PC-9 (cell line): Measurements from ENCODE around the gene PPIL6. TPM values are rescaled to one million over a fixed set of nuclear protein-coding genes. Genes with fewer than 3 reads are reported as not detected.
A peak's percentile ranks its signal among the peaks of the same experiment; 100 is the strongest.

Source experiments
- BruUV-seq: library from RNA; stranded (reverse); fragments of 400-500 nt; replicated peaks from 2 replicates; lab custom pipeline; 2021; lab: Mats Ljungman, UMichigan
- CTCF ChIA-PET: fragments of 300-600 bp; sonication (Branson Sonifier 250); formaldehyde crosslinking; loops from one replicate; lab custom pipeline; 2022; ENCODE audit warnings: antibody characterized with exemption; lab: Charles Lee
- POLR2A ChIA-PET: fragments of 300-600 bp; sonication (Branson Sonifier 250); formaldehyde crosslinking; loops from one replicate; lab custom pipeline; 2022; ENCODE audit warnings: antibody characterized with exemption; ENCODE audit not compliant: unreplicated experiment; lab: Charles Lee
- DNase-seq, 2 experiments: peaks; one replicate each; pipeline versions ENCODE4 v3.0.0 to v3.0.0-alpha.2; 2015 to 2022; ENCODE audit warnings: mixed read lengths in 1 of 2
- H2AFZ ChIP-seq: fragments of 200-600 bp; sonication (generic); 2 replicates; pipeline ENCODE4 v1.8.1; 2017; ENCODE audit warnings: antibody characterized with exemption
- H3F3A ChIP-seq: fragments of 200-600 bp; sonication (generic); 2 replicates; pipeline ENCODE4 v1.8.1; 2017; ENCODE audit warnings: antibody characterized with exemption, mild to moderate bottlenecking, low read depth; ENCODE audit not compliant: insufficient read depth
- H3K27ac ChIP-seq: fragments of 200-600 bp; sonication (generic); 2 replicates; pipeline ENCODE4 v1.6.1; 2016; ENCODE audit warnings: mixed run types
- H3K27me3 ChIP-seq: fragments of 200-600 bp; sonication (generic); 2 replicates; pipeline ENCODE4 v1.6.1; 2016; ENCODE audit warnings: low read depth, mixed run types; ENCODE audit not compliant: insufficient read depth
- H3K36me3 ChIP-seq: fragments of 200-600 bp; sonication (generic); 2 replicates; pipeline ENCODE4 v1.6.1; 2016; ENCODE audit warnings: low read depth, mixed run types
- H3K4me1 ChIP-seq: fragments of 200-600 bp; sonication (generic); replicated peaks from 2 replicates; pipeline ENCODE4 v1.6.1; 2016; ENCODE audit warnings: mixed run types; ENCODE audit not compliant: insufficient read depth
- H3K4me2 ChIP-seq: fragments of 200-600 bp; sonication (generic); 2 replicates; pipeline ENCODE4 v1.6.1; 2017; ENCODE audit warnings: mixed run types
- H3K4me3 ChIP-seq: fragments of 200-600 bp; sonication (generic); 2 replicates; pipeline ENCODE4 v1.6.1; 2016; ENCODE audit warnings: mixed run types
- H3K79me2 ChIP-seq: fragments of 200-600 bp; sonication (generic); 2 replicates; pipeline ENCODE4 v1.6.1; 2017; ENCODE audit warnings: low read depth, mixed run types
- H3K9me2 ChIP-seq: fragments of 200-600 bp; sonication (generic); 2 replicates; pipeline ENCODE4 v1.8.1; 2017; ENCODE audit warnings: mild to moderate bottlenecking; ENCODE audit not compliant: insufficient read depth
- H3K9me3 ChIP-seq: fragments of 200-600 bp; sonication (generic); 2 replicates; pipeline ENCODE4 v1.8.1; 2016; ENCODE audit warnings: low read depth; ENCODE audit not compliant: insufficient read depth
- H4K20me1 ChIP-seq: fragments of 200-600 bp; sonication (generic); 2 replicates; pipeline ENCODE4 v1.8.1; 2017; ENCODE audit not compliant: insufficient read depth
- EZH2 ChIP-seq: fragments of 200-600 bp; sonication (generic); IDR thresholded peaks from 2 replicates; pipeline ENCODE4 v1.8.0; 2017; ENCODE audit warnings: antibody characterized with exemption, low read depth
- intact Hi-C: fragments of 100-400 bp; cut with micrococcal nuclease; formaldehyde crosslinking; loops from one replicate; pipeline ENCODE4 v1.10.0; 2022; ENCODE audit not compliant: unreplicated experiment
- total RNA-seq: library from RNA; stranded (reverse); gene quantifications from 2 replicates; pipeline ENCODE4 v1.2.3, GENCODE V29; 2021
- TF ChIP-seq, protein P1 (sequence below): fragments of 200-600 bp; sonication (generic); conservative IDR thresholded peaks from 2 replicates; pipeline ENCODE4 v1.6.1; 2017; ENCODE audit warnings: mixed run types, antibody characterized with exemption, mild to moderate bottlenecking, moderate library complexity

The PPIL6 gene
- total RNA-seq, 1 experiment from 2014 or later, result 15.5 TPM

DNA sequence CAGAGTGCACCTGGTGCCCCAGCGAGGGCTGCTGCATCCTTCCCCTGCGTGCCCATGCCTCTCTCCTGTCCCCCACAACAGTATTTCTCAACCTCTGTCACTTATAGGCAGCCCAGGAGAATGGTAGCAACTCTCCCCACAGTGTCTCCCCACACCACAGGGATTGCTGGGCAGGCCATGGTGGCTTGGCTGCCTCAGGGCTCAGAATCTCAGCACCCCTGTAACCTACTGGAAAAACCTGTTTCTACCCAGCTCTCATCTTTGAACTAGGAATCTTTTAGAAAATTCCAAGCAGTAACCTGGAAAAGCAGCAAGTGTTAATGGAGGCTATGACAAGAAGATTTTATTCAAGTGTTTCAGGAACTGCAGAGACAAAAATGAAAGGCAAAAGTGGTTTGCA lies 96.2 kb downstream of the PPIL6 start:
- intact Hi-C loops, result loop anchor here (5.0 kb wide), 1 partner anchor 38 kb away; the partner anchor contains the start of gene CD164
- Histone ChIP-seq H4K20me1 (no peaks in the 10 kb centered on the region), H2AFZ (no peak overlapping the region), H3K4me1 (peaks cover 26% of the 10 kb centered on the region), H3K4me2 (peak overlapping the region; percentile 41), H3K4me3 (no peak overlapping the region), H3K9me3 (no peaks in the 10 kb centered on the region), H3K36me3 (no peaks in the 10 kb centered on the region), H3F3A (peaks cover 11% of the 10 kb centered on the region; the same call in 1 of the 2 replicates), H3K79me2 (no peaks in the 10 kb centered on the region), H3K27ac (peak overlapping the region; percentile 23), H3K9me2 (no peaks in the 10 kb centered on the region), H3K27me3 (no peaks in the 10 kb centered on the region)
- no TSS peak for BruUV-seq
- no peak for TF ChIP-seq EZH2
- TF ChIP-seq, protein P1, sequence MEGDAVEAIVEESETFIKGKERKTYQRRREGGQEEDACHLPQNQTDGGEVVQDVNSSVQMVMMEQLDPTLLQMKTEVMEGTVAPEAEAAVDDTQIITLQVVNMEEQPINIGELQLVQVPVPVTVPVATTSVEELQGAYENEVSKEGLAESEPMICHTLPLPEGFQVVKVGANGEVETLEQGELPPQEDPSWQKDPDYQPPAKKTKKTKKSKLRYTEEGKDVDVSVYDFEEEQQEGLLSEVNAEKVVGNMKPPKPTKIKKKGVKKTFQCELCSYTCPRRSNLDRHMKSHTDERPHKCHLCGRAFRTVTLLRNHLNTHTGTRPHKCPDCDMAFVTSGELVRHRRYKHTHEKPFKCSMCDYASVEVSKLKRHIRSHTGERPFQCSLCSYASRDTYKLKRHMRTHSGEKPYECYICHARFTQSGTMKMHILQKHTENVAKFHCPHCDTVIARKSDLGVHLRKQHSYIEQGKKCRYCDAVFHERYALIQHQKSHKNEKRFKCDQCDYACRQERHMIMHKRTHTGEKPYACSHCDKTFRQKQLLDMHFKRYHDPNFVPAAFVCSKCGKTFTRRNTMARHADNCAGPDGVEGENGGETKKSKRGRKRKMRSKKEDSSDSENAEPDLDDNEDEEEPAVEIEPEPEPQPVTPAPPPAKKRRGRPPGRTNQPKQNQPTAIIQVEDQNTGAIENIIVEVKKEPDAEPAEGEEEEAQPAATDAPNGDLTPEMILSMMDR, result no peak
- DNase-seq, result peak; percentile 72 to 86
- POLR2A ChIA-PET, result no interaction called here
- CTCF ChIA-PET, result no interaction called here

DNA sequence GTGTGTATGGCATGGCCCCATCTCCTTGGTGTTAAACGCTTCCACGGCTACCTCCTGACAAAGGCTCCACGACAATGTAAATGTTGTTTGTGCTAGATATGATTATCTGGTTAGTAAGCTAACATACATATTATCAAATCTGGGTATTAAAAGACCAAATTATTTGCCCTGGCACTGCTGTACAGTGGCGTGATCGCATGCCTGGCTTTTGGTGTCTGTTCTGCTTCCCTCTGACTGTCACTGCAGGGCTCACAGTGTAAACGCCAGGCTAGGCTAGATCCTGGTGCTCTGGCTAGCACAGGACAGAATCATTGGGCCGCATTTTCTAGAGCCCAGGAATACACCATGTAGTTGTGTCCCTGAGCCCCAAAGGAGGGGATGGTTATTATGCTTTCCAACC lies 96.9 kb downstream of the PPIL6 start:
- no peaks in the 10 kb centered on the region for H3K36me3 ChIP-seq
- H2AFZ ChIP-seq, result no peak overlapping the region
- TF ChIP-seq EZH2, result no peak
- TF ChIP-seq, protein P1, result no peak
- H3K4me3 ChIP-seq, result no peak overlapping the region
- no peaks in the 10 kb centered on the region for H3K9me3 ChIP-seq
- ChIA-PET POLR2A (no interaction called here), CTCF (no interaction called here)
- no peaks in the 10 kb centered on the region for H3K9me2 ChIP-seq
- intact Hi-C loops, result loop anchor here (5.0 kb wide), 1 partner anchor 39 kb away; the partner anchor contains the start of gene CD164
- H3K27me3 ChIP-seq, result no peaks in the 10 kb centered on the region
- H3K4me2 ChIP-seq, result no peak overlapping the region
- H4K20me1 ChIP-seq, result no peaks in the 10 kb centered on the region
- peaks cover 11% of the 10 kb centered on the region; the same call in 1 of the 2 replicates for H3F3A ChIP-seq
- no TSS peak for BruUV-seq
- no peaks in the 10 kb centered on the region for H3K79me2 ChIP-seq
- peaks cover 23% of the 10 kb centered on the region for H3K4me1 ChIP-seq
- H3K27ac ChIP-seq, result peak overlapping the region; percentile 23; the same call in 1 of the 2 replicates
- no peak for DNase-seq

GRCh38 chr6:109342911-109343310 lies 97.5 kb downstream of the PPIL6 start:
- Histone ChIP-seq H3K27ac (no peak overlapping the region), H3K79me2 (no peaks in the 10 kb centered on the region), H4K20me1 (no peaks in the 10 kb centered on the region), H3K4me2 (no peak overlapping the region), H3K27me3 (no peaks in the 10 kb centered on the region), H3K9me2 (no peaks in the 10 kb centered on the region), H3F3A (peaks cover 11% of the 10 kb centered on the region; the same call in 1 of the 2 replicates), H3K4me3 (no peak overlapping the region), H3K9me3 (no peaks in the 10 kb centered on the region), H2AFZ (no peak overlapping the region), H3K36me3 (no peaks in the 10 kb centered on the region), H3K4me1 (peaks cover 23% of the 10 kb centered on the region)
- POLR2A ChIA-PET, result interaction anchor here (0.5 to 0.6 kb wide), 2 partner anchors 49 to 203 kb away, joined by 6 read pairs; no protein-coding TSS in a partner anchor
- BruUV-seq, result no TSS peak
- intact Hi-C loops, result loop anchor here (5.0 kb wide), 1 partner anchor 39 kb away; the partner anchor contains the start of gene CD164
- no peak for DNase-seq
- TF ChIP-seq, protein P1, result no peak
- TF ChIP-seq EZH2, result no peak
- CTCF ChIA-PET, result no interaction called here
